Measurements from ENCODE around the gene POMC.

GRCh38 chr2:25116956-25117355 is 51.4 kb downstream of the POMC start:
- TF ChIP-seq SP1 (IDR thresholded peaks at IDR 0.05) (no peak), BHLHE40 (IDR thresholded peaks at IDR 0.05; ENCODE audit: borderline replicate concordance) (no peak), ELF4 (IDR thresholded peaks at IDR 0.05) (no peak), LEF1 (IDR thresholded peaks at IDR 0.05; ENCODE audit: borderline replicate concordance) (no peak), ZNF384 (IDR thresholded peaks at IDR 0.05) (no peak), FOXM1 (IDR thresholded peaks at IDR 0.05; ENCODE audit: borderline replicate concordance) (no peak), PKNOX1 (IDR thresholded peaks at IDR 0.05) (no peak), TARDBP (IDR thresholded peaks at IDR 0.05) (no peak), ARNT (IDR thresholded peaks at IDR 0.05) (no peak), SUZ12 (IDR thresholded peaks at IDR 0.05) (no peak), FOXA1 (IDR thresholded peaks at IDR 0.05) (no peak)
